Stimulated activated CD4-positive, alpha-beta T cell treated with anti-CD3 and anti-CD28 coated beads, Interleukin-1b, Interleukin-23, amount 100 ng/mL, for 4 hours (primary cell): ENCODE data around the gene FLCN.

ENCODE experiments used
- DNase-seq, 2 donors: peaks; one replicate each; pipeline ENCODE4 v3.0.0-alpha.2; 2020; ENCODE audit warnings: low read depth in 2 of 2

The FLCN gene

GRCh38 chr17:17166446-17166845 lies 70.5 kb downstream of the FLCN start:
- no peak for DNase-seq

- no peak for DNase-seq
Measured at GRCh38 chr17:17165666-17166308, 71.2 kb downstream of the FLCN start.

GRCh38 chr17:17164676-17165075 lies 72.3 kb downstream of the FLCN start:
- no peak for DNase-seq

GRCh38 chr17:17164156-17164555 lies 72.8 kb downstream of the FLCN start:
- DNase-seq = no peak
